GM23248 (cell line): Measurements from ENCODE around the gene SUGCT.

Source experiments
- EZH2 ChIP-seq: fragments of 200-600 bp; sonication (generic); IDR thresholded peaks from 2 replicates; pipeline ENCODE4 v1.6.1; 2018; ENCODE audit warnings: antibody characterized with exemption, mild to moderate bottlenecking; ENCODE audit not compliant: insufficient read depth, poor library complexity, severe bottlenecking
- EZH2phosphoT487 ChIP-seq: fragments of 200-600 bp; sonication (generic); IDR thresholded peaks from 2 replicates; pipeline ENCODE4 v1.6.1; 2018; ENCODE audit warnings: antibody characterized with exemption, moderate library complexity, mild to moderate bottlenecking, low read depth; ENCODE audit not compliant: insufficient read depth

- no peak for TF ChIP-seq EZH2
- no peak for TF ChIP-seq EZH2phosphoT487
Observed at GRCh38 chr7:40676221-40676620, 541.4 kb downstream of the SUGCT start.
